ENCODE results near the gene B4GALNT4.
"Not testable (repeated sequence)": the region's sequence is repeated elsewhere in the genome, so short reads cannot be mapped to it uniquely, and the experiment has no call there.

The B4GALNT4 gene

GRCh38 chr11:360326-361280 is 8.7 kb upstream of the B4GALNT4 start:
- no peak for DNase-seq

GRCh38 chr11:362642-363442 is 6.5 kb upstream of the B4GALNT4 start:
- no peak for DNase-seq

- DNase-seq, result not testable (repeated sequence)
Observed at GRCh38 chr11:363443-363805, 5.9 kb upstream of the B4GALNT4 start.

- DNase-seq, result no peak
Observed at GRCh38 chr11:363948-364761, 5.1 kb upstream of the B4GALNT4 start.

GRCh38 chr11:364991-365725 is 4.1 kb upstream of the B4GALNT4 start:
- DNase-seq, result no peak

GRCh38 chr11:365831-366230 is 3.5 kb upstream of the B4GALNT4 start:
- DNase-seq, result no peak

- DNase-seq, result no peak
Observed at GRCh38 chr11:367956-368413, 1.3 kb upstream of the B4GALNT4 start.

GRCh38 chr11:368414-369335 is 624 bp upstream of the B4GALNT4 start:
- no peak for DNase-seq

GRCh38 chr11:370070-370941 is 1.0 kb downstream of the B4GALNT4 start:
- DNase-seq, result no peak

- no peak for DNase-seq
Observed at GRCh38 chr11:371051-371450, 1.8 kb downstream of the B4GALNT4 start.

GRCh38 chr11:371716-372590 is 2.7 kb downstream of the B4GALNT4 start:
- peak; percentile 35 for DNase-seq

GRCh38 chr11:372809-373715 is 3.8 kb downstream of the B4GALNT4 start:
- DNase-seq, result no peak

GRCh38 chr11:373716-374551 is 4.6 kb downstream of the B4GALNT4 start:
- no peak for DNase-seq

- no peak for DNase-seq
Observed at GRCh38 chr11:375065-376025, 6.0 kb downstream of the B4GALNT4 start.

GRCh38 chr11:376531-377173 is 7.4 kb downstream of the B4GALNT4 start:
- no peak for DNase-seq
